GM10266 (cell line): Measurements from ENCODE around the gene SSRP1.

Experiments
- DNase-seq: peaks from one replicate; pipeline ENCODE4 v3.0.0; 2012; ENCODE audit errors: extremely low spot score
- TF ChIP-seq, protein P1 (sequence below): IDR thresholded peaks from 2 replicates; pipeline ENCODE4 v1.5.1; 2012; ENCODE audit warnings: mild to moderate bottlenecking, low read depth; ENCODE audit not compliant: control insufficient read depth, insufficient read depth; ENCODE audit errors: missing control alignments

Gene SSRP1

GRCh38 chr11:57335343-57336110 lies at the start of gene SSRP1:
Gene SSRP1 (minus strand): TSS chr11:57335892. CDS start chr11:57335121, 771 bp downstream.
- peak; percentile 93 for DNase-seq
- TF ChIP-seq, protein P1, sequence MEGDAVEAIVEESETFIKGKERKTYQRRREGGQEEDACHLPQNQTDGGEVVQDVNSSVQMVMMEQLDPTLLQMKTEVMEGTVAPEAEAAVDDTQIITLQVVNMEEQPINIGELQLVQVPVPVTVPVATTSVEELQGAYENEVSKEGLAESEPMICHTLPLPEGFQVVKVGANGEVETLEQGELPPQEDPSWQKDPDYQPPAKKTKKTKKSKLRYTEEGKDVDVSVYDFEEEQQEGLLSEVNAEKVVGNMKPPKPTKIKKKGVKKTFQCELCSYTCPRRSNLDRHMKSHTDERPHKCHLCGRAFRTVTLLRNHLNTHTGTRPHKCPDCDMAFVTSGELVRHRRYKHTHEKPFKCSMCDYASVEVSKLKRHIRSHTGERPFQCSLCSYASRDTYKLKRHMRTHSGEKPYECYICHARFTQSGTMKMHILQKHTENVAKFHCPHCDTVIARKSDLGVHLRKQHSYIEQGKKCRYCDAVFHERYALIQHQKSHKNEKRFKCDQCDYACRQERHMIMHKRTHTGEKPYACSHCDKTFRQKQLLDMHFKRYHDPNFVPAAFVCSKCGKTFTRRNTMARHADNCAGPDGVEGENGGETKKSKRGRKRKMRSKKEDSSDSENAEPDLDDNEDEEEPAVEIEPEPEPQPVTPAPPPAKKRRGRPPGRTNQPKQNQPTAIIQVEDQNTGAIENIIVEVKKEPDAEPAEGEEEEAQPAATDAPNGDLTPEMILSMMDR, result peak; percentile 31

GRCh38 chr11:57380975-57381374 lies 45.3 kb upstream of the SSRP1 start, which contains the start of gene PRG3:
Gene PRG3 (minus strand): TSS chr11:57381150. CDS start chr11:57380708, 442 bp downstream.
- TF ChIP-seq, protein P1, result no peak
- DNase-seq, result no peak

DNA sequence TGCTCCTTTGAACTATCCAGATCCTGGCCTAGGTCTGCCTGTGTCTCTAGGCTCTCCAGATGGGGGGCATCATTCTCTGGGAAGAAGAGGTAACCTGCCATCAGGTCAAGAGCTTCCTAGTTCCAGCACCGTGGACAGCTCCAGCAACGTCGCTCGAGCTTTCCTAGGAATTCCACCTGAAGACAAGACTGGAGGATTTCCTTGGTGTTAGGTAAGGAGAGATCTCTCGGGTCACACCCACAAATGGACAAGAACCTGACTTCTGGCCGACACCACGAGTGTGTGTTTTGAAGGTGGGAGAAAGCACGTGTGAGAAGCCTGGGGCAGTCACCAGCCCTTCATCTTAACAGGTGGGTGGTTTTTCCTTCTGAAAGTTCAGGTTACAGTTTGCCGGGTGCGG lies 44.0 kb upstream of the SSRP1 start:
- TF ChIP-seq, protein P1, result no peak
- no peak for DNase-seq

- no peak for DNase-seq
- TF ChIP-seq, protein P1, result no peak
Measured at GRCh38 chr11:57378186-57378585, 42.5 kb upstream of the SSRP1 start.

- no peak for DNase-seq
- TF ChIP-seq, protein P1, result no peak
Measured at GRCh38 chr11:57377107-57377506, 41.4 kb upstream of the SSRP1 start.

DNA sequence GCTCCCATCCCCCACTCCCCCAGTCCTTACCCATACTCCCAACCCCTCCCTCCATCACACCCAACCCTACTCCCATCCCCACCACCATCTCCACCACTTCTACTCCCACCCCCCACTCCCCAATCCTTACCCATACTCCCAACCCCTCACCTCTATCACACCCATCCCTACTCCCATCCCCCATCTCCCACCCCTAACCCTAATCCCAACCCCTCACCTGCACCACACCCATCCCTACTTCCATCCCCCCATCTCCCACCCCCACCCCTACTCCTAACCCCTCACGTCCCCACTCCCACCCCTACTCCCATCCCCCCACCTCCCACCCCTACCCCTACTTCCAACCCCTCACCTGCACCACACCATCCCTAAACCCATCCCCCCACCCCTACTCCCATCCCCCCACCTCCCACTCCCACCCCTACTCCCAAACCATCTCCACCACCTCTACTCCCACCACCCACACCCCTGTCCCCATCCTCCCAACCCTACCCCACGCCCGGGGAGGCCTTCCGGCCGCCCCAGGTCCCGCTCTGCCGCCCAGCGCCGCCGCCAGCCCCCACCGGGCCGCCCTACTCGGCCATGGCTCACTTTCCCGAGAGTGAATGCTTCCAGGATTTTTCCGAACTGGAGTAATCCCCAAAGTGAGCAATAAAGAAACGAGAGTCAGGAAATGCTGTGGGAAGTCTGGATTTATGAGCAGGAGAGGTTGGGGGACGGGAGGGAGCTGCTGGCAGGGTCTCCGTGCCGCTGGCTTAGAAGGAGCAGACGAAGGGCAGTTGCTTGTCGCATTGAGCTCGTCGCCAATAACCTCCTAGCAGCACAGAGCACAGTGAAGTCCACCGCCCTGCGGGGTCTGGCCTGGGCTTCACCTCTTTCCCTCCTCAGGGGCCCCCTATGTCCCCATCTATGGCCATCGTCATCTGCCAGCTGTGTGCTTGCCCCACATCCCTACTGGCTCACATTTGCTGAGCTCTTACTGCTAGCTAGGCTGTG lies 40.7 kb upstream of the SSRP1 start:
- TF ChIP-seq, protein P1, result no peak
- DNase-seq, result no peak

GRCh38 chr11:57375490-57375889 lies 39.8 kb upstream of the SSRP1 start:
- DNase-seq, result no peak
- TF ChIP-seq, protein P1, result no peak
